OCI-LY1 (cell line): ENCODE results near the gene E4F1.

Experiments
- EZH2 ChIP-seq: fragments of 200-600 bp; sonication (generic), shearing (Covaris generic); IDR thresholded peaks from 2 replicates; pipeline ENCODE4 v1.8.0; 2017; ENCODE audit warnings: borderline replicate concordance, mixed run types, mild to moderate bottlenecking, antibody characterized with exemption, low read length, moderate library complexity, mixed read lengths
- TF ChIP-seq, protein P1 (sequence below): fragments of 200-600 bp; sonication (generic), shearing (Covaris generic); IDR thresholded peaks from 2 replicates; pipeline ENCODE4 v1.5.1; 2017; ENCODE audit warnings: mild to moderate bottlenecking, antibody characterized with exemption, low read length, moderate library complexity, mixed read lengths

DNA sequence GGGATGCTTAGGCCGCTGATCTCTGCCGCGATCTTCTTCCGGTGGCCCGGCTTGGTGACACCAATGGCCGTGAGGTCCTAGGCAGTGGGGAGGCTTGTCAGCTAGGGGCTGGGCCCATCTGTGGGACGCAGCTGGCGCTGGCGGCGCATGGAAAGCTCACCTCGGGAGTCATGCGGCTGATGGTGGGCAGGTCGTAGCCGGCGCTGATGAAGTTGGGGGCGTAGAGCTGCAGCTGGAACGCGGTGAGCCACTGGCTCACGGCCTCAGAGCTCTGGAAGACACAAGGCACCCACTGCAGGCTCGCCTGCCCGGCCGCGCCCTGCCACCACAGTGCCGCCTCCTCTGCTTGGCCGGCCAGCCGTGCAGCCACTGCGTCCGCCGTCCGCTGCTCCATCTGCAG is 39.7 kb upstream of the E4F1 start:
- TF ChIP-seq, protein P1, sequence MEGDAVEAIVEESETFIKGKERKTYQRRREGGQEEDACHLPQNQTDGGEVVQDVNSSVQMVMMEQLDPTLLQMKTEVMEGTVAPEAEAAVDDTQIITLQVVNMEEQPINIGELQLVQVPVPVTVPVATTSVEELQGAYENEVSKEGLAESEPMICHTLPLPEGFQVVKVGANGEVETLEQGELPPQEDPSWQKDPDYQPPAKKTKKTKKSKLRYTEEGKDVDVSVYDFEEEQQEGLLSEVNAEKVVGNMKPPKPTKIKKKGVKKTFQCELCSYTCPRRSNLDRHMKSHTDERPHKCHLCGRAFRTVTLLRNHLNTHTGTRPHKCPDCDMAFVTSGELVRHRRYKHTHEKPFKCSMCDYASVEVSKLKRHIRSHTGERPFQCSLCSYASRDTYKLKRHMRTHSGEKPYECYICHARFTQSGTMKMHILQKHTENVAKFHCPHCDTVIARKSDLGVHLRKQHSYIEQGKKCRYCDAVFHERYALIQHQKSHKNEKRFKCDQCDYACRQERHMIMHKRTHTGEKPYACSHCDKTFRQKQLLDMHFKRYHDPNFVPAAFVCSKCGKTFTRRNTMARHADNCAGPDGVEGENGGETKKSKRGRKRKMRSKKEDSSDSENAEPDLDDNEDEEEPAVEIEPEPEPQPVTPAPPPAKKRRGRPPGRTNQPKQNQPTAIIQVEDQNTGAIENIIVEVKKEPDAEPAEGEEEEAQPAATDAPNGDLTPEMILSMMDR: no peak
- no peak for TF ChIP-seq EZH2
